ENCODE measurements around the gene LHPP.

Gene LHPP

GRCh38 chr10:124628676-124629021, 167.0 kb downstream of the LHPP start:
- no peak for DNase-seq

- DNase-seq = no peak
Measured at GRCh38 chr10:124629415-124629814, 167.8 kb downstream of the LHPP start.

DNA sequence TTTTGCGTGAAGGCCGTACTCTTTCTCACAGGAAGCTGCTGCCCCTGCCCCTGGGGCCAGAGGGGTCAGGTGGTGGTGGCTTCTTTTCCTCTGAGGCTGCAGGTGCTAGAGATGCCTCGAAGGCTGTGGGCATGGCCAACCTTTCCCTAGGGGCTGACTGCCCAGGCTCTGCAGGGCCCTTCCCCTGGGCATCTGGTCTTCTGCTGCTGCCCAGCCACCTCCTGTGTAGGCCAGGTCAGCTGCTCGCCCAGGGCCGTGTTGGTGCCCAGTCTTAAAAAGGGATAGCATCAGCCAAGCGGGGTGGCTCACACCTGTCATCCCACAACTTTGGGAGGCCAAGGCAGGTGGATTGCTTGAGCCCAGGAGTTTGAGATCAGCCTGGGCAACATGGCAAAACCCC, 168.2 kb downstream of the LHPP start:
- no peak for DNase-seq

GRCh38 chr10:124630551-124630950, 168.9 kb downstream of the LHPP start:
- no peak for DNase-seq

- peak; percentile 38 to 53 (median 39) for DNase-seq
Measured at GRCh38 chr10:124632064-124632531, 170.5 kb downstream of the LHPP start.

DNA sequence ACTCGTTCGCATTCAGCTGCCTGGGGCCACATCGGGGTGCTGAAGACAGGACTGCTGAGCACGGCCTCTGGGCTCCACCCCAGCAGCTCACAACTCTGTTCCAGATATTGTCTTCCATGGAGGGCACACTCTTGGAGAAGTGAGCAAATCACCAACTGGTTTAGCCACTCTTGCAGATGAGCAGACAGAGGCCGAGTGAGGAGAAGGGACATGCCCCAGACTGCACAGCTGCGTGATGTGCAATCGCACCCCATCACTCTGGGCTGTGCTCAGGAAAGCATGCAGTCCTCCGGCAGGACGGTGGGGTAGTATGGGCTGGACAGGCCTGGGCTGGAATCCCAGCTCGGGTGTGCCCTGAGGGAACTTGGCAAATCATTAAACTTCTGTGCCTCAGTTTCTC, 170.9 kb downstream of the LHPP start:
- no peak for DNase-seq

DNA sequence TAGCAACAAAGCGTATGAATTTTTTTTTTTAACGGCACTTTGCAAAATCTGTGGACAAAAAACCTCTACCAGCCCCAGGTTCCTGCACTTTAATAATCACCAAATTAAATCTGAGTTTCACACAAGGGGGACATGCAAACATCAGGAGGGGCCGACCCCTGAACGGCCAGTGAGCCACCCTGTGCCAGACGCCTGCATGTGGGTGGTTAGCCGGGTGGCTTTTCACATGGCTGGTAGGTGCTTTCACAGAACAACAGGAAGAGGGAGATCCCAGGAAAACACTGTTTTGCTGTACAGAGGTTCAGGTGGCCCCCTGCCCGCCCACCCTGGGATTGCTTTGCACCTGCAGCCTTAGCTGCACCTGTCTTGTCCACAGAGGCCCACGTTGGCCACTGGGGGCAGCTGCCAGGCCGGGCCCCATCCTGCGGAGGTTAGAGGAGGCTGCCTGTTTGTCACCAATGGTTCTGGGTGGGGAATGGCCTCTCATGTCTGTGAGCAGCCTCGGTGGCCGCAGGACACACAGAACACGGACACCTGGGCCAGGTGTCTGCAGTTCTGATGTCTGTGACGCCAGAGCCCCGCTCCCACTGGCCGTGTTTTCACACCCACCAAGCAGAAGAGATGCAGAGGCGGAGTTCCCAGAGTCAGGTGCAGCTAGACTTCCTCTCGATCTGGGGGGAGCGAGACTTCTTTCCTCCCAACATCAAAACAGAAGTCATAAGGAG, 174.8 kb downstream of the LHPP start:
- DNase-seq = no peak

DNA sequence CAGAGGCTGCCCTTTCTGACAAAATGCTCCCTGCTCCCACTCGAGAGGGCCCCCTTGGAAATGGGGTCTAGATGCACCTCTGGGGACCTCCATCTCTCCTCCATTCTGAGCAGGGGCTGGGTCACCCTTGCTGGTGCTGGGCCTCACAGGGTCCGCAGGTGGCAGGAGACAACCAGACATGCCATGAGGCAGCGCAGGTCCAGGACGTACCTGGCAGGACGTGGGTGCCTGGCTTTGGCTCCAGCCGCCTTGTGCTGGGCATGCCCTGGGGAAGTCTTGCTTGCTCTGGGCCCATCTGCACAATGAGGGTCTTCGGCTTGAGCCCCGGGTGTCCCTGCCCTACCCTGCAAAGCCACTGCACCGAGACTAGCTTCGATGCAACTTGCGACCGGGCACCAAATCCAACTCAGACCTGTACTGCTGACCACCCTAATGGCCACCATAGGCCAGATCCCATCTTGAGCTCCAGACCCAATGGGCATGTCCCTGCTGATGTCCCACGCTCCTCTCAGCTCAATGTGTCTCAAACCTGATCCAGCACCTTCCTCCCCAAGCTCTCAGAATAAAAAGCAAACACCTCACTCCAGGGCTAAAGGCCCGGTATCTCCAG, 175.6 kb downstream of the LHPP start:
- DNase-seq = no peak

GRCh38 chr10:124637746-124638145, 176.1 kb downstream of the LHPP start:
- DNase-seq = no peak

- DNase-seq = no peak
Measured at GRCh38 chr10:124639206-124639605, 177.6 kb downstream of the LHPP start.

DNA sequence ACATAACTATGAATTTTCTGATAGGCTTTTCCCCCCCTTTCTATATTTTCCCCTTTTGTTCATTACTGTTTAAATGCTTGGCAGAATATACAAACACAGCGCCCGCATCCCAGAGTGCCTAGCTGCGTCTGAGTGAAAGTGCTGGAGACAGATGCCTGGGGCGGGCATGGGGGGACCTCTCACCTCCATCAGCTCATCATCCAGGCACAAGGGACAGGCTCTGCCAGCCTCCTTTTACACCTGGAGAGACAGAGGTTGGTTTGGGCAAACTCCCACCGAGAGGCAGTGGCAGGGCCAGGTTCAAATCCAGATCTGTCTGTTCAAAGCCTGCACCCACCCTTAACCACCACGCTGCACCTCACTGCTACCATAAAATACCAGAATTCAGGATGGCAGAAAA, 178.0 kb downstream of the LHPP start:
- DNase-seq = no peak

GRCh38 chr10:124640056-124640455, 178.4 kb downstream of the LHPP start:
- DNase-seq = no peak

- peak; percentile 87 to 92 (median 88) for DNase-seq
Measured at GRCh38 chr10:124640538-124641231, 179.1 kb downstream of the LHPP start.

- DNase-seq = peak; percentile 77 to 81 (median 77)
Measured at GRCh38 chr10:124641282-124642087, 179.9 kb downstream of the LHPP start.

DNA sequence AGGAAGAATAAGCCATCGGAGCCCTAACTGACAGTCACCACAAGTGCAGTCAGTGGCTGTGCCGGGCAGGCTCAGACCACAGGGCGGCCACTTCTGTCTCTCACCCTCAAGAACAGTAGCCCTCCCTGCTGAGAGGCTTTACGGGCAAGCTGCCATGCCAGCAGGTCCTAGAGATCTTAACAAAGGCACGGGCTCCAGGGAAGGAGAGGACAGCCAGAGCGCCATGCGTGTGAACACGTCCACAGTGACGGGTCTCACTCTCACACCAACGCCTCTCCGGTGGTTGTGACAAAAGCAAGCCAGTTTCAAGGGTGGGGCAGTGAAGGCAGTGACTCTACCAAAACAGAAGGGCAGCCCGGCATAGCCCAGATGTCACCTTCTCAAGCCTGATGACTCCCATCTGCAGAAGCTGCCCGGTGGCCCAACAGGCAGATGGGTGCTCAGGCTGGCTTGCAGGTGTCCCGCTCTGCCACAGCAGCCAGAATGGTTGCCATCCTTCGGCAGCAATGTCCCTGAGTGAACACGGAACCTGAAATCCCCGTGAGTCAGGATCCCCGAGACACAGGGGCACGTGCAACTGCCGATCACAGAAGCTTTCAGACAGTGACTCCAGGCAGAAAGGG, 180.6 kb downstream of the LHPP start:
- peak in 1 of 3 donors; percentile 13 for DNase-seq

- DNase-seq = no peak
Measured at GRCh38 chr10:124643330-124644009, 181.8 kb downstream of the LHPP start.

DNA sequence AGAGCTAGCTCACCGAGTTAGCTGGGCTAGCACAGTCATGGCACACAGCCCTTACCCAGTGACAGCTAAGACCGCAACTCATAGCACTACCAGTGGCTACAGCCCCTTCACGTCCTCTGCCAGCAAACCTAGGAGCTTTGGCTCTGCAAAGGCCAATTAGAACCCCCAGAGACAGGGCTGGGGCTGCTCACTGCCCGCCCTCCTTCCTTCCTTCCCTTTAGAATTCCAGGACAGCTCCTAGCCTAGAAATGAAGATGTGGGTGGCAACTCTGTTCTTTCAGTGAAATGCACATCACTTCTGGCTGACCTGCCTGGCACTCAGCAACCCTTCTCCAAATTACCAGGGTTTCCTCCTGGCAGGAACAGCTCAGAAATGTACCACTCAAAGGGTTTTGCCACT, 182.6 kb downstream of the LHPP start:
- DNase-seq = no peak

DNA sequence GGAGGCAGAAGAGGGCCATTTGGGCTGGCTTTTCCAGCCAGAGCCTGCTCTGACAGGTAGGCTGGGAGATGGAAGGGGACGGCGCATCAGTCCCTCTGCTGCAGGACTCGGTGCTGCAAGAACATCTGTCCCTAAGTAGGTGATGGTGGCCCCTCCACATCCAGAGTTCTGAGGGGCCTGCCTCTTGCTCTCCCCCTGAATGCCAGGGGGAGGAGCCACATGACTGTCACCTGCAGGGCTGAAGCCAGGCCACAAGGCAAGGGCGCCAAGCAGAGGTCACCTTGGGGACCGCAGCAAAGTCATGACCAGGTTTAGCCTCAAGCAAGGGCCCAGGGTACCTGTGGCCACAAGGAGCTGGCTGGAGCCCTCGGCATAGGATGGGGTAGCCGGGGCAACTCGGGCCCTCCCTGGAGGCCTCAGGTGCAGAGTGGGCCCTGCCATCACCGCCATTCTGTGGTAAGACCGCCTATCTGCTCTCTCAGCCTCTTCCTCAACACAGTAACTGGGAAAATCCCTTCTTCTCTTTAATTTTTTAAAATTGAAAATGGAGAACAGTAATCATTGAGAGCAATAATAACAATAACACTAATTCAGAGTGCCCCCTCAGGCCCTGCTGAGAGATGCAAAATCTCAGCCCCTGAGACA, 183.3 kb downstream of the LHPP start:
- no peak for DNase-seq

DNA sequence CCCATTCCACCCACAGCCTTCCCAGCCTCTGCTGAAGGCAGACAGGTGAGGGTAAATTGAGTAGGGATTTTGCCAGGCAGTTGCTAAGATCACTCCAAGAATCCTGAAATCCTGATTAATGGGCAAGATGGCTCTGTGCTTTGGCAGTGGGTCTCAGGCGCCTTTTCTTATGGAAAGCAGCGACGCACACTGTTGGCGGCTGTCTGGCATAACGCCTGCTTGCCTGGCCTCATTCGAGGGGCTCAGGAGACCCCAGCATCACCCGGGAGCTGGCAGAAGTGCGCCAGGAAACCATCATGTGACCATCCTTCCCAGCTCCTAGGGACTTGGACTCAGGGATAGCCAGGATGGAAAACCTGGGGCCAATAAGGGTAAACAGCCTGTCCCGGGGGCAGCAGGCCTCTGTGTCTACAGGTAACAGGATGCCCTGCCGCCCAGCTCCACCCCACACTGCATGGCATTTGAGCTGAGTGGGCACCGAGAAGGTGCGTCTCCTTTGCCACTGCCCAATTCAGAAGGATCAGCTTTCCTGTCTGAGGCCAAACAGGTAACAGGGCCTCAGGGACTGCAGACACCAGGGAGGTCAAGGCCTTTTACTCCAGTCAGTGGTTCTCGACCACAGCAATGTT, 184.0 kb downstream of the LHPP start:
- DNase-seq = no peak

DNA sequence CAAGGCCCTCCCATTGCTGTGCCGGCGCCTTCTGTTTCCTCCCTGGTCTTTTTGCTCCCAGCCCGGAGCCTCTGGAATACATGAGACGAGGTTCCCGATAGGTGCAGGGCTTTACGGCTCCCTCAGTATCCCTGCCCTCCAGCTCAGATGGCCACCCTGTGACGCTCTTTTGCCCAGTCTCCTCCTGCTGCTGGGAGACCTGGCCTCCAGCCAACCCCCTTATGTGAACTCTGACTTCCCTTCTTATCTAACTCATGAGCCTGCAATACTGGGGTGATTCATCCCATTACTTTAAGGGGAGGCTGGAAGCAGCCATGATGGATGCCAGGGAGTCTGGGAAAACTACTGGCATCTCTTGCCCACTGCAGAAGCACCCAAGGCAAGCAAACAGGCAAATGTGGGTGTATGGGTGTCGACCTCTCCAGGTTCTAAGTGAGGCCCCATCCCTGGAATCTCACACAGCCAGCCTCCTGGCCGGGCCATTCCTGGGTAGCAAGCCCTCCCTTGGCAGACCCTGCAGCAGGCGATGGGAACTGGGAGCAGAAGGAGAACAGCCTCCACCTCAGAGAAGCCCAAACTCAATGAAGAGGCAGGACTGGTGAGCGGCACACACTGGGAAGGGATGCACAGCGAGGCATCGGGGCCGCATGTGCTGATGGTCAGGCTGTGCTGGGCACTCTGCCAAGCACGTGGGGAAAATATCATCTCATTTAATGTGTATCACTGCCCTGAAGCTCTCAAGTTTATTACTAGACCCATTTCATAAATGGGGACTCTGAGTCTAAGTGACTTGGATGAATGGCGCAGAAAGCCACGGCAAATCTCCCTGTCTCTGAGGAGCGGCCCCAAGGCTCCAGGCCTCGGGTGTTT, 185.1 kb downstream of the LHPP start:
- peak; percentile 87 to 92 (median 91) for DNase-seq

All from suppressor macrophage treated with lipopolysaccharide for 1 hour (primary cell).